Measurements from ENCODE around the gene ATP8A2. TPM values are rescaled to one million over a fixed set of nuclear protein-coding genes. Genes with fewer than 3 reads are reported as not detected.

ATP8A2 gene
- total RNA-seq, 2 donors from 2014 or later, result 0.10 to 0.64 TPM

GRCh38 chr13:25731536-25731935 is 359.8 kb downstream of the ATP8A2 start:
- intact Hi-C loops (cut with DNase I), result no loop called here
- Histone ChIP-seq H3K9ac (ENCODE audit: low read depth in 2 of 2, low read length in 2 of 2) (no peak overlapping the region), H3K27me3 (no peaks in the 10 kb centered on the region), H3K4me1 (no peaks in the 10 kb centered on the region), H3K4me3 (no peak overlapping the region), H3K27ac (no peak overlapping the region), H3K9me3 (no peaks in the 10 kb centered on the region), H3K36me3 (no peaks in the 10 kb centered on the region)
- DNase-seq, result no peak
- no peak for TF ChIP-seq CTCF (IDR thresholded peaks at IDR 0.05)

GRCh38 chr13:25732111-25732865 is 360.5 kb downstream of the ATP8A2 start:
- Histone ChIP-seq H3K27me3 (no peaks in the 10 kb centered on the region), H3K27ac (no peak overlapping the region), H3K9ac (ENCODE audit: low read depth in 2 of 2, low read length in 2 of 2) (no peak overlapping the region), H3K4me3 (no peak overlapping the region), H3K9me3 (no peaks in the 10 kb centered on the region), H3K4me1 (no peaks in the 10 kb centered on the region), H3K36me3 (no peaks in the 10 kb centered on the region)
- intact Hi-C loops (cut with DNase I), result no loop called here
- no peak for DNase-seq
- no peak for TF ChIP-seq CTCF (IDR thresholded peaks at IDR 0.05)

GRCh38 chr13:25733001-25733491 is 361.3 kb downstream of the ATP8A2 start:
- no peak for TF ChIP-seq CTCF (IDR thresholded peaks at IDR 0.05)
- no peak overlapping the region for H3K9ac ChIP-seq (ENCODE audit: low read depth in 2 of 2, low read length in 2 of 2)
- H3K27me3 ChIP-seq, result no peaks in the 10 kb centered on the region
- no peaks in the 10 kb centered on the region for H3K4me1 ChIP-seq
- no peak for DNase-seq
- H3K36me3 ChIP-seq, result no peaks in the 10 kb centered on the region
- intact Hi-C loops (cut with DNase I), result no loop called here
- no peak overlapping the region for H3K4me3 ChIP-seq
- no peak overlapping the region for H3K27ac ChIP-seq
- H3K9me3 ChIP-seq, result no peaks in the 10 kb centered on the region

GRCh38 chr13:25733696-25734435 is 362.1 kb downstream of the ATP8A2 start:
- Histone ChIP-seq H3K9me3 (no peaks in the 10 kb centered on the region), H3K9ac (ENCODE audit: low read depth in 2 of 2, low read length in 2 of 2) (no peak overlapping the region), H3K4me3 (no peak overlapping the region), H3K4me1 (no peaks in the 10 kb centered on the region), H3K36me3 (no peaks in the 10 kb centered on the region), H3K27ac (no peak overlapping the region), H3K27me3 (no peaks in the 10 kb centered on the region)
- no peak for DNase-seq
- TF ChIP-seq CTCF (IDR thresholded peaks at IDR 0.05), result no peak
- intact Hi-C loops (cut with DNase I), result no loop called here

GRCh38 chr13:25738342-25739196 is 366.8 kb downstream of the ATP8A2 start:
- no peaks in the 10 kb centered on the region for H3K4me1 ChIP-seq
- H3K27ac ChIP-seq, result no peak overlapping the region
- DNase-seq, result peak; percentile 30
- no peak for TF ChIP-seq CTCF (IDR thresholded peaks at IDR 0.05)
- H3K4me3 ChIP-seq, result no peak overlapping the region
- no peaks in the 10 kb centered on the region for H3K27me3 ChIP-seq
- H3K36me3 ChIP-seq, result no peaks in the 10 kb centered on the region
- no peak overlapping the region for H3K9ac ChIP-seq (ENCODE audit: low read depth in 2 of 2, low read length in 2 of 2)
- no peaks in the 10 kb centered on the region for H3K9me3 ChIP-seq
- intact Hi-C loops (cut with DNase I), result no loop called here
